DMS53 (cell line): ENCODE measurements around the gene TMEM150B.

Experiments used
- DNase-seq: peaks from one replicate; lab custom pipeline; 2025; lab: John Stamatoyannopoulos, UW

The TMEM150B gene

GRCh38 chr19:55305983-55306562 lies 19.1 kb downstream of the TMEM150B start:
- no peak for DNase-seq

- peak; percentile 61 for DNase-seq
These were observed 19.6 kb downstream of the TMEM150B start for GRCh38 chr19:55305491-55305890.

- DNase-seq, result no peak
These were observed 20.2 kb downstream of the TMEM150B start for GRCh38 chr19:55304980-55305379.

- peak; percentile 76 for DNase-seq
These were observed 20.7 kb downstream of the TMEM150B start for GRCh38 chr19:55304279-55304978.

GRCh38 chr19:55303477-55303876 lies 21.7 kb downstream of the TMEM150B start:
- DNase-seq, result no peak

GRCh38 chr19:55302318-55302703 lies 22.8 kb downstream of the TMEM150B start:
- no peak for DNase-seq

GRCh38 chr19:55301459-55302317 lies 23.5 kb downstream of the TMEM150B start:
- peak; percentile 85 for DNase-seq

- DNase-seq, result no peak
These were observed 24.2 kb downstream of the TMEM150B start for GRCh38 chr19:55300886-55301458.

GRCh38 chr19:55299991-55300390 lies 25.1 kb downstream of the TMEM150B start:
- DNase-seq, result no peak

GRCh38 chr19:55297267-55297666 lies 27.9 kb downstream of the TMEM150B start:
- no peak for DNase-seq

GRCh38 chr19:55289117-55289796 lies 35.9 kb downstream of the TMEM150B start:
- peak; percentile 29 for DNase-seq

- DNase-seq, result no peak
These were observed 37.6 kb downstream of the TMEM150B start for GRCh38 chr19:55287361-55288079.

- DNase-seq, result no peak
These were observed 39.8 kb downstream of the TMEM150B start for GRCh38 chr19:55285229-55285890.

GRCh38 chr19:55284405-55285058 lies 40.6 kb downstream of the TMEM150B start:
- DNase-seq, result peak; percentile 37

GRCh38 chr19:55283548-55284377 lies 41.4 kb downstream of the TMEM150B start, which contains the start of gene BRSK1:
TSS of gene BRSK1 (plus strand) at chr19:55283997. CDS start at chr19:55284443, 446 bp downstream.
- peak; percentile 86 for DNase-seq

GRCh38 chr19:55279770-55280643 lies 45.1 kb downstream of the TMEM150B start, which contains the start of gene HSPBP1:
TSS of gene HSPBP1 (minus strand) at chr19:55280110. CDS start at chr19:55279608, 502 bp downstream.
- peak; percentile 99 for DNase-seq

- DNase-seq, result no peak
These were observed 45.8 kb downstream of the TMEM150B start for GRCh38 chr19:55279340-55279739.
